Caco-2 (cell line): ENCODE data around the gene FAM184A. TPM values are rescaled to one million over a fixed set of nuclear protein-coding genes. Genes with fewer than 3 reads are reported as not detected.

Experiments used
- BruUV-seq: library from RNA; stranded (reverse); fragments of 400-500 nt; replicated peaks from 2 replicates; lab custom pipeline; 2021; lab: Mats Ljungman, UMichigan
- CTCF ChIA-PET: fragments of 300-600 bp; sonication (Branson Sonifier 250); formaldehyde crosslinking; loops from one replicate; lab custom pipeline; 2022; ENCODE audit warnings: antibody characterized with exemption; lab: Charles Lee
- POLR2A ChIA-PET: fragments of 300-600 bp; sonication (Branson Sonifier 250); formaldehyde crosslinking; loops from one replicate; lab custom pipeline; 2022; ENCODE audit warnings: antibody characterized with exemption; lab: Charles Lee
- DNase-seq, 2 experiments: peaks; one replicate each; pipeline versions ENCODE4 v3.0.0 to v3.0.0-alpha.2; 2020 to 2022
- H3K27me3 ChIP-seq: replicated peaks from 2 replicates; pipeline ENCODE4 v1.6.0; 2011; ENCODE audit warnings: low read length; ENCODE audit not compliant: control insufficient read depth, insufficient read depth
- H3K36me3 ChIP-seq: 2 replicates; pipeline ENCODE4 v1.5.1; 2011; ENCODE audit warnings: low read length; ENCODE audit not compliant: control insufficient read depth, insufficient read depth
- H3K4me1 ChIP-seq: fragments of 250-450 bp; sonication (Bioruptor Pico); 2 replicates; pipeline ENCODE4 v1.5.1; 2020; ENCODE audit warnings: mild to moderate bottlenecking
- H3K4me3 ChIP-seq: 2 replicates; pipeline ENCODE4 v1.5.1; 2011; ENCODE audit warnings: low read depth, mild to moderate bottlenecking, control low read depth, low read length
- H3K9me3 ChIP-seq: fragments of 250-450 bp; sonication (Bioruptor Pico); 2 replicates; pipeline ENCODE4 v1.5.1; 2020; ENCODE audit warnings: mild to moderate bottlenecking, moderate library complexity
- H3K27ac Mint-ChIP-seq: one replicate; pipeline ENCODE4 v1.8.0; 2022; ENCODE audit warnings: mixed read lengths; ENCODE audit not compliant: unreplicated experiment
- H3K27me3 Mint-ChIP-seq: one replicate; pipeline ENCODE4 v1.8.0; 2022; ENCODE audit warnings: mixed read lengths; ENCODE audit not compliant: insufficient read depth, unreplicated experiment
- H3K36me3 Mint-ChIP-seq: one replicate; pipeline ENCODE4 v1.8.0; 2022; ENCODE audit warnings: mild to moderate bottlenecking, mixed read lengths; ENCODE audit not compliant: insufficient read depth, unreplicated experiment
- H3K4me1 Mint-ChIP-seq: one replicate; pipeline ENCODE4 v1.8.0; 2022; ENCODE audit warnings: low read depth, mixed read lengths; ENCODE audit not compliant: unreplicated experiment
- H3K4me3 Mint-ChIP-seq: one replicate; pipeline ENCODE4 v1.8.0; 2022; ENCODE audit warnings: mild to moderate bottlenecking, moderate library complexity, mixed read lengths; ENCODE audit not compliant: unreplicated experiment
- H3K9me3 Mint-ChIP-seq: one replicate; pipeline ENCODE4 v1.8.0; 2022; ENCODE audit warnings: mixed read lengths; ENCODE audit not compliant: unreplicated experiment
- CTCF ChIP-seq, 2 experiments: fragments of 200-600 bp in 1 of 2; IDR thresholded peaks; 1 replicate in 1 of 2; 2 replicates in 1 of 2; pipeline versions ENCODE4 v1.5.1 to v1.8.0; 2011 to 2022; ENCODE audit warnings: antibody characterized with exemption in 1 of 2, control low read depth in 1 of 2, inconsistent platforms in 1 of 2, low read depth in 1 of 2, low read length in 1 of 2, mild to moderate bottlenecking in 1 of 2, moderate library complexity in 1 of 2; ENCODE audit not compliant: insufficient read depth in 1 of 2, severe bottlenecking in 1 of 2, unreplicated experiment in 1 of 2
- intact Hi-C: fragments of 100-400 bp; cut with micrococcal nuclease; formaldehyde crosslinking; loops from one replicate; pipeline ENCODE4 v1.10.0; 2022; ENCODE audit not compliant: unreplicated experiment
- total RNA-seq: library from RNA; stranded (reverse); gene quantifications from 2 replicates; pipeline ENCODE4 v1.2.3, GENCODE V29; 2022

Gene FAM184A
- total RNA-seq, 1 experiment from 2014 or later, result 10.8 TPM

GRCh38 chr6:118968416-118968815 is 110.0 kb downstream of the FAM184A start:
- TF ChIP-seq CTCF (IDR thresholded peaks at IDR 0.05; ENCODE audit: insufficient read depth in 1 of 2, low read depth in 1 of 2, low read length in 1 of 2, severe bottlenecking in 1 of 2, unreplicated experiment in 1 of 2), result peak; percentile 29 to 35
- H3K4me1 Mint-ChIP-seq, result no peaks in the 10 kb centered on the region
- no peaks in the 10 kb centered on the region for H3K9me3 Mint-ChIP-seq
- 0 out of 2 replicates have a peak, but pooled peaks cover 7% of the 10 kb centered on the region for H3K4me1 ChIP-seq
- no peaks in the 10 kb centered on the region for H3K36me3 Mint-ChIP-seq
- ChIA-PET POLR2A (no interaction called here), CTCF (interaction anchor here (0.7 to 1.9 kb wide), 6 partner anchors 59 to 142 kb away, joined by 3 to 19 read pairs (median 5); partner anchors contain the start of gene FAM184A)
- no peaks in the 10 kb centered on the region for H3K27me3 Mint-ChIP-seq
- no peaks in the 10 kb centered on the region for H3K27me3 ChIP-seq
- no TSS peak for BruUV-seq
- no peak overlapping the region for H3K27ac Mint-ChIP-seq
- H3K36me3 ChIP-seq, result no peaks in the 10 kb centered on the region
- H3K4me3 ChIP-seq, result no peak overlapping the region
- peak in 1 of 2 experiments; percentile 12 for DNase-seq
- no peak overlapping the region for H3K4me3 Mint-ChIP-seq
- H3K9me3 ChIP-seq, result no peaks in the 10 kb centered on the region
- intact Hi-C loops, result loop anchor here (1.0 to 10.0 kb wide), 4 partner anchors 67 to 376 kb away; partner anchors contain the start of genes FAM184A and MAN1A1

GRCh38 chr6:118967239-118967638 is 111.2 kb downstream of the FAM184A start:
- no peaks in the 10 kb centered on the region for H3K36me3 ChIP-seq
- Mint-ChIP-seq H3K36me3 (no peaks in the 10 kb centered on the region), H3K4me1 (peaks cover 1% of the 10 kb centered on the region), H3K27ac (no peak overlapping the region), H3K27me3 (no peaks in the 10 kb centered on the region), H3K4me3 (no peak overlapping the region), H3K9me3 (no peaks in the 10 kb centered on the region)
- no peak for TF ChIP-seq CTCF (IDR thresholded peaks at IDR 0.05; ENCODE audit: insufficient read depth in 1 of 2, low read depth in 1 of 2, low read length in 1 of 2, severe bottlenecking in 1 of 2, unreplicated experiment in 1 of 2)
- ChIA-PET POLR2A (no interaction called here), CTCF (interaction anchor here (1.9 kb wide), 1 partner anchor 143 kb away, joined by 19 read pairs; no protein-coding TSS in a partner anchor)
- H3K27me3 ChIP-seq, result no peaks in the 10 kb centered on the region
- H3K4me1 ChIP-seq, result 0 out of 2 replicates have a peak, but pooled peaks cover 7% of the 10 kb centered on the region
- H3K4me3 ChIP-seq, result no peak overlapping the region
- H3K9me3 ChIP-seq, result no peaks in the 10 kb centered on the region
- BruUV-seq, result no TSS peak
- intact Hi-C loops, result loop anchor here (10.0 kb wide), 2 partner anchors 108 to 378 kb away; partner anchors contain the start of genes FAM184A and MAN1A1
- no peak for DNase-seq

GRCh38 chr6:118965843-118966370 is 112.6 kb downstream of the FAM184A start:
- Histone ChIP-seq H3K4me3 (no peak overlapping the region), H3K36me3 (no peaks in the 10 kb centered on the region), H3K4me1 (0 out of 2 replicates have a peak, but pooled peaks cover 7% of the 10 kb centered on the region), H3K9me3 (peaks cover under 1% of the 10 kb centered on the region; the same call in 1 of the 2 replicates), H3K27me3 (no peaks in the 10 kb centered on the region)
- H3K9me3 Mint-ChIP-seq, result no peaks in the 10 kb centered on the region
- H3K27ac Mint-ChIP-seq, result no peak overlapping the region
- H3K4me3 Mint-ChIP-seq, result no peak overlapping the region
- DNase-seq, result no peak
- CTCF ChIA-PET, result interaction anchor here (0.6 kb wide), 1 partner anchor 145 kb away, joined by 3 read pairs; no protein-coding TSS in a partner anchor
- BruUV-seq, result no TSS peak
- H3K4me1 Mint-ChIP-seq, result peaks cover 7% of the 10 kb centered on the region
- TF ChIP-seq CTCF (IDR thresholded peaks at IDR 0.05; ENCODE audit: insufficient read depth in 1 of 2, low read depth in 1 of 2, low read length in 1 of 2, severe bottlenecking in 1 of 2, unreplicated experiment in 1 of 2), result no peak
- POLR2A ChIA-PET, result no interaction called here
- H3K27me3 Mint-ChIP-seq, result no peaks in the 10 kb centered on the region
- intact Hi-C loops, result loop anchor here (10.0 kb wide), 2 partner anchors 109 to 379 kb away; partner anchors contain the start of genes FAM184A and MAN1A1
- no peaks in the 10 kb centered on the region for H3K36me3 Mint-ChIP-seq
